CD8-positive, alpha-beta memory T cell (primary cell): ENCODE measurements around the gene EXT2. TPM values are rescaled to one million over a fixed set of nuclear protein-coding genes. Genes with fewer than 3 reads are reported as not detected.
A peak's percentile ranks its signal among the peaks of the same experiment; 100 is the strongest.

Source experiments
- CTCF ChIA-PET: fragments of 350-600 bp; sonication (Branson Sonifier 250); formaldehyde crosslinking; loops from one replicate; lab custom pipeline; 2021; ENCODE audit warnings: antibody characterized with exemption; lab: Charles Lee
- POLR2A ChIA-PET: fragments of 350-600 bp; sonication (Branson Sonifier 250); formaldehyde crosslinking; loops from one replicate; lab custom pipeline; 2021; ENCODE audit warnings: antibody characterized with exemption; lab: Charles Lee
- DNase-seq, 5 donors: peaks; one replicate each; pipeline versions ENCODE4 v3.0.0 to v3.0.0-alpha.2; 2020 to 2022; ENCODE audit warnings: mixed read lengths in 1 of 5
- H3K27ac ChIP-seq: one replicate; pipeline ENCODE4 v1.7.0; 2013; ENCODE audit warnings: low read depth, mild to moderate bottlenecking, low read length, moderate library complexity
- H3K27me3 ChIP-seq: 2 replicates; pipeline ENCODE4 v1.7.0; 2013; ENCODE audit warnings: low read length, mild to moderate bottlenecking; ENCODE audit not compliant: insufficient read depth, poor library complexity, severe bottlenecking
- H3K36me3 ChIP-seq: 2 replicates; pipeline ENCODE4 v1.7.0; 2013; ENCODE audit warnings: mild to moderate bottlenecking, low read length, moderate library complexity; ENCODE audit not compliant: insufficient read depth
- H3K4me1 ChIP-seq: 2 replicates; pipeline ENCODE4 v1.7.0; 2013; ENCODE audit warnings: mild to moderate bottlenecking, low read length, moderate library complexity; ENCODE audit not compliant: insufficient read depth
- H3K4me3 ChIP-seq: 2 replicates; pipeline ENCODE4 v1.7.0; 2013; ENCODE audit warnings: mild to moderate bottlenecking, low read length
- H3K9me3 ChIP-seq: 2 replicates; pipeline ENCODE4 v1.7.0; 2013; ENCODE audit warnings: mild to moderate bottlenecking, low read length
- H3K27ac Mint-ChIP-seq, 8 donors: one replicate each; pipeline ENCODE4 v1.8.0; 2020 to 2021; ENCODE audit warnings: mixed read lengths in 8 of 8, mild to moderate bottlenecking in 6 of 8, inconsistent platforms in 3 of 8, moderate library complexity in 3 of 8
- H3K27me3 Mint-ChIP-seq, 2 donors: one replicate each; pipeline ENCODE4 v1.8.0; 2020 to 2021; ENCODE audit warnings: mixed read lengths in 2 of 2, mild to moderate bottlenecking in 1 of 2, moderate library complexity in 1 of 2
- H3K36me3 Mint-ChIP-seq, 3 donors: one replicate each; pipeline ENCODE4 v1.8.0; 2020 to 2021; ENCODE audit warnings: mixed read lengths in 3 of 3, inconsistent platforms in 1 of 3, mild to moderate bottlenecking in 1 of 3
- H3K4me1 Mint-ChIP-seq, 3 donors: one replicate each; pipeline ENCODE4 v1.8.0; 2020 to 2021; ENCODE audit warnings: mixed read lengths in 3 of 3, inconsistent platforms in 1 of 3, mild to moderate bottlenecking in 1 of 3
- H3K4me3 Mint-ChIP-seq, 7 donors: one replicate each; pipeline ENCODE4 v1.8.0; 2020 to 2021; ENCODE audit warnings: mixed read lengths in 7 of 7, mild to moderate bottlenecking in 6 of 7, moderate library complexity in 4 of 7, inconsistent platforms in 2 of 7
- H3K9me3 Mint-ChIP-seq, 5 donors: one replicate each; pipeline ENCODE4 v1.8.0; 2020 to 2022; ENCODE audit warnings: mixed read lengths in 5 of 5, mild to moderate bottlenecking in 3 of 5, moderate library complexity in 2 of 5, inconsistent platforms in 1 of 5
- polyA plus RNA-seq: library from polyadenylated mRNA; unstranded; fragments of 300-500 nt; fragmentation: Illumina TruSeq; gene quantifications from one replicate; pipeline ENCODE4 v1.2.3, GENCODE V29; 2021
- total RNA-seq, 2 experiments: library from RNA; stranded (reverse); gene quantifications; one replicate each; pipeline ENCODE4 v1.2.3, GENCODE V29; 2021

The EXT2 gene
- total and polyA plus RNA-seq, 3 experiments from 2014 or later, result 37.4 to 46.6 (median 38.5) TPM

DNA sequence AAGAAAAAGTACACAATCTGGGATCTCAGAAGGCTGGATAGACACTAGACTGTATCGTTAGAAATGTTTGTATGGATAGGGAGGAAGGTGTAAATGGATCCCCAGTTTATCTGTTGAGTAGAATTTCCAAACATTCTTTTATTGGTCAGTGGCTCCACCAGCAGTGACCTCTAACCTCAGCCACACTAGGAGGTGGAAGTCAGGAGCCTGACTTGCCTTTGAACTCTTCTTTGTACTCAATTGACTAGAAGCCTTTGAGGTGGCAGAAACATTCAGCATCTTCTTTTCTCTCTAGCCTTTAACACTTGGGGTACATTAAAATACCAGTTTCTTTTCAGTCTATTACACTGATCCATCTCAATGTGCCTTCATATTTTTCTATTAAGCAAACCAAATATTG, 39.1 kb downstream of the EXT2 start:
- peaks cover 10 to 83% (median 29%) of the 10 kb centered on the region in 3 donors for H3K36me3 Mint-ChIP-seq
- Histone ChIP-seq H3K4me1 (no peaks in the 10 kb centered on the region), H3K36me3 (peaks cover 15% of the 10 kb centered on the region), H3K4me3 (no peak overlapping the region), H3K27ac (no peak overlapping the region), H3K27me3 (no peaks in the 10 kb centered on the region), H3K9me3 (no peaks in the 10 kb centered on the region)
- H3K9me3 Mint-ChIP-seq, result no peaks in the 10 kb centered on the region
- no peaks in the 10 kb centered on the region for H3K4me1 Mint-ChIP-seq
- ChIA-PET POLR2A (no interaction called here), CTCF (interaction anchor here (2.5 kb wide), 1 partner anchor 40 kb away, joined by 7 read pairs; the partner anchor contains the start of gene EXT2)
- no peak overlapping the region for H3K27ac Mint-ChIP-seq
- peaks cover 0 to 1% of the 10 kb centered on the region in 2 donors for H3K27me3 Mint-ChIP-seq
- DNase-seq, result no peak
- no peak overlapping the region for H3K4me3 Mint-ChIP-seq

DNA sequence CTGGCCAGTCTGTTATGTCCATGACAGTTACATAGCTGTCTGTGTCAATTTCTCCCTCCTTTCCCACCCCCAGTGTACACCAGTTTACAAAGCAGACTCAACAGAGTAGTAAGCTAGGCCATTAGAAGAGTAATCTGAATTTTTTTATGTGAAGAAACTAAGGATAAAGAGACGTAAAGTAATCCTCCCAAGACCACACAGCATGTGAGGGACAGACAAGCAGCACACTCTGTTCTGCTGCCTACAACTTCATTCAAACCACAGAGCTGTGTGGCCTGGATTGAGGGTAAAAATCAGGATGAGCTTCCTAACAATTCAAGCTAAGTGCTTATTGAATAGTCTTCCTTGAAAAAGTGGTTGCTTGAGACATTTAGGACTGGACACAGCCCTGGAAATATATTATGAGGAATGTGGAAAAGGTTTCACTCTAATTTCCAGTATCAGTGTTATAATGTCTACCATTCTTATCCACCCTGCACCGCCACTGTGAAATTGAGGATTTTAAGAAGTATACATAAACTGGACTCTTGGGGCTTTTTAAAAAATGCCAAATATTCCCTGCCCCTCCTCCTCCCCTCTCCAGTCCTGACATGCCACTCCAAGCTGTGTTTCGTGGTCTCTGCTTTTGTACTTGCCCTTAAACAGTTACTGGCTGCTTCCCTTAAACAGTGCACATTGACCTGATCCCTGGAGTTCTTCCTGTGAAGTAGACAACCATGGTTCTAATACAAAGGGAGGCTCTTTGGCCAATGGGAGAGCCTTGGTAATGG, 40.9 kb downstream of the EXT2 start:
- no peaks in the 10 kb centered on the region for H3K4me1 ChIP-seq
- Mint-ChIP-seq H3K4me1 (no peaks in the 10 kb centered on the region), H3K4me3 (no peak overlapping the region), H3K36me3 (peaks cover 8 to 80% (median 18%) of the 10 kb centered on the region in 3 donors), H3K27ac (peak overlapping the region in 3 of 8 donors; percentile 35 to 92 (median 56)), H3K27me3 (no peaks in the 10 kb centered on the region), H3K9me3 (no peaks in the 10 kb centered on the region)
- H3K9me3 ChIP-seq, result no peaks in the 10 kb centered on the region
- H3K36me3 ChIP-seq, result peaks cover 14% of the 10 kb centered on the region
- ChIA-PET POLR2A (no interaction called here), CTCF (no interaction called here)
- no peaks in the 10 kb centered on the region for H3K27me3 ChIP-seq
- no peak overlapping the region for H3K27ac ChIP-seq
- H3K4me3 ChIP-seq, result no peak overlapping the region
- no peak for DNase-seq

DNA sequence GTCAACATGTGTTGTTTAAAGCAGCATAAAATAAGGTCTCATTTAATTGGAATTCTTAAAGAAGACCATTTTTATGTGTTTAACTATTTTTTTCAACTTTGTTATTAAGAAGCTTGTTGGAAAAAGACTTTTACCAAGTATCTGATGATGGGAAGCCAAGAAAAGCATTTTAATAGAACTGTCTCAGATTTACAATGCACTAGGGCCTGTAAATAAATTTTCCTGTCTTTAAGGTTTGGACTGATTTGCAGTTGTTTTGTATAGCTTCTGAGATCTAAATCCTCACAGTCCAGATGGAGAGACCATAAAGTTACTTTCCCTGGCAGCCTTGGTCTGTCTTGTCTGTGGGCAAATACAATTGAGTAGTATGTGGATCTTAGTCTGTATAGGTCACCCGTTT, 41.6 kb downstream of the EXT2 start:
- no peak overlapping the region for H3K4me3 Mint-ChIP-seq
- CTCF ChIA-PET, result no interaction called here
- DNase-seq, result no peak
- Histone ChIP-seq H3K27ac (no peak overlapping the region), H3K4me3 (no peak overlapping the region), H3K4me1 (no peaks in the 10 kb centered on the region), H3K9me3 (no peaks in the 10 kb centered on the region), H3K36me3 (peaks cover 18% of the 10 kb centered on the region), H3K27me3 (no peaks in the 10 kb centered on the region)
- peaks cover 7 to 81% (median 18%) of the 10 kb centered on the region in 3 donors for H3K36me3 Mint-ChIP-seq
- no peaks in the 10 kb centered on the region for H3K27me3 Mint-ChIP-seq
- POLR2A ChIA-PET, result no interaction called here
- H3K9me3 Mint-ChIP-seq, result no peaks in the 10 kb centered on the region
- no peaks in the 10 kb centered on the region for H3K4me1 Mint-ChIP-seq
- no peak overlapping the region for H3K27ac Mint-ChIP-seq

DNA sequence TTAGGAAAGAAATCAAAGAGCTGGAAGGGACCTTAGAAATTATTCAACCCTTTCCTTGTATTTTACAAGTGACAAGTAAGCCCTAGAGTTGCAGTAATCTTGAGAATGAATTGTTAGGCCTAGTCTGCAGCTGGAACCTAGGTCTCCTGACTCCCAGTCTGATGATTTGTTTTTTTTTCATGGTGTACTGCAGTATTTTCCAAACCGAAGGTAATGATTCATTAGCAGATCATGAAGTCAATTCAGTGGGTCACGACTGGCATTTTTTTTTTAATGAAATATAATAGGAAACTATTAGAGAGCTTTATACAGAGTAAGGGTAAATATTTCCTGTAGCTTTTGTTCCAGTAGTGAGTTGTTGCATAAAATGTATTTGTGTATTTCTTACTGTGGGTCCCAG, 42.8 kb downstream of the EXT2 start:
- no peaks in the 10 kb centered on the region for H3K4me1 Mint-ChIP-seq
- peaks cover 7 to 76% (median 16%) of the 10 kb centered on the region in 3 donors for H3K36me3 Mint-ChIP-seq
- no peaks in the 10 kb centered on the region for H3K27me3 Mint-ChIP-seq
- no peaks in the 10 kb centered on the region for H3K9me3 ChIP-seq
- CTCF ChIA-PET, result interaction anchor here (2.3 kb wide), 1 partner anchor 44 kb away, joined by 6 read pairs; no protein-coding TSS in a partner anchor
- H3K4me1 ChIP-seq, result no peaks in the 10 kb centered on the region
- H3K27ac Mint-ChIP-seq, result no peak overlapping the region
- H3K27me3 ChIP-seq, result no peaks in the 10 kb centered on the region
- H3K4me3 Mint-ChIP-seq, result no peak overlapping the region
- H3K36me3 ChIP-seq, result peaks cover 16% of the 10 kb centered on the region
- no peak overlapping the region for H3K4me3 ChIP-seq
- POLR2A ChIA-PET, result no interaction called here
- no peaks in the 10 kb centered on the region for H3K9me3 Mint-ChIP-seq
- no peak overlapping the region for H3K27ac ChIP-seq
- DNase-seq, result no peak

DNA sequence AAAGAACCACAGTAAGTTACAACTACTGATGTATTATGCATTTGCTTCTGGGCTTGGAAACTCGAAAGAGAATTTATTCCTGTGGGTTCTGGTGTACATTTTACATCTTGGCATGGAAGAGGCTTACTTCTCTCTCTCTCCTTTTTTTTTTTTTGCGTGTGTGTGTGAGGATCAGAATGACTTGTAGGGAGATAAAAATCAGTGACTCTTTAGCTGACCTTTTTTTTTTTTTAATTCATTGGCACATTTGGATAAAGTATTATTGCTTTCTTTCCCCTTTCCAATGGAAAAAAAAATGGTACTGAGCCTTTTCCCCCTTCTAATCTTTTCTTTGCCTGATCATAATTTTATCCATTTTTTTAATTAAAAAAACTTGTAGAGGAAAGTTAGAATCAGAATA, 43.5 kb downstream of the EXT2 start:
- Mint-ChIP-seq H3K36me3 (peaks cover 11 to 78% (median 22%) of the 10 kb centered on the region in 3 donors), H3K4me1 (no peaks in the 10 kb centered on the region), H3K9me3 (no peaks in the 10 kb centered on the region), H3K27ac (no peak overlapping the region), H3K4me3 (no peak overlapping the region), H3K27me3 (no peaks in the 10 kb centered on the region)
- CTCF ChIA-PET, result interaction anchor here (0.7 to 2.3 kb wide), 2 partner anchors 44 to 163 kb away, joined by 3 to 6 read pairs; no protein-coding TSS in a partner anchor
- Histone ChIP-seq H3K27me3 (no peaks in the 10 kb centered on the region), H3K4me1 (no peaks in the 10 kb centered on the region), H3K4me3 (no peak overlapping the region), H3K27ac (no peak overlapping the region), H3K36me3 (peaks cover 16% of the 10 kb centered on the region), H3K9me3 (no peaks in the 10 kb centered on the region)
- POLR2A ChIA-PET, result no interaction called here
- DNase-seq, result no peak

DNA sequence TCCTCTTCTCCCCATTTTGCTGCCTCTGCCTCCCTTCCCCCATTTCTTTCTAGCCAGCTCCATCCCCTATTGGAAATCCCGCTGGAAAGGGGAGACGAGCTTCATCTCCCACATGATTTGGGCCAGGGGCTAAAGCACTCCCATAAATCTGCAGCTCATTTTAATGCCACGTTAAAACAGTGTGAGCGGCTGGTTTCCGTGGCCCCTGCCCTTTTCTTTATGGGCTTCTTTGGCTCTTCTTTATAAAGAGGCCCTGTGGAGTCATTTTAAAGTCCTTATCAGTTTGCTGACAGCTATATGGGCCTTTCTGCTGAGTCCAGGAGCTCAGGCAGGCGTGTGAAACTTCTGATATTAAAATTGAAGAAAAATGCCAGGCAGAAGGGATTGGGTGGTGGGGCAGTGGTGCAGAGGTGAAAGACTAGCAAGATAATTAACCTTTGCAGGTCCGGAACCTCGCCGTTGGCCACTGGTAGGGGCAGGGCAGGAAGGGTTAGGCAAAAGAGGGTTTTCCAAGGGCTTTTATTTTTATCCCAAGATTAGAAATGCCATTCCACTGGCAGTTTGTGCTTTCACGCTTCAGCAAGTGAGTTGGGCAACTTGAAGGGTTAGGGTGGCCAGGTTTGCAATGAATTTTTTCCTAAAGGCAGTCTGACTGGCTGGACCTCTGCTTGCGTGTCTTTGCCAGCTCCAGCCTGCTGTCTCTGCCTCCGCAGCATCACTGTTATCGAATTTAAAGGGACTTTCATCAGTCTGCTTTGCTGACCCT, 44.3 kb downstream of the EXT2 start:
- no peaks in the 10 kb centered on the region for H3K9me3 Mint-ChIP-seq
- H3K27me3 Mint-ChIP-seq, result no peaks in the 10 kb centered on the region
- no peaks in the 10 kb centered on the region for H3K4me1 Mint-ChIP-seq
- H3K27me3 ChIP-seq, result no peaks in the 10 kb centered on the region
- H3K27ac ChIP-seq, result no peak overlapping the region
- peaks cover 16% of the 10 kb centered on the region for H3K36me3 ChIP-seq
- H3K27ac Mint-ChIP-seq, result peak overlapping the region in 2 of 8 donors; percentile 44 to 91
- H3K4me1 ChIP-seq, result no peaks in the 10 kb centered on the region
- POLR2A ChIA-PET, result no interaction called here
- no peak overlapping the region for H3K4me3 Mint-ChIP-seq
- H3K9me3 ChIP-seq, result no peaks in the 10 kb centered on the region
- CTCF ChIA-PET, result interaction anchor here (0.7 to 2.3 kb wide), 2 partner anchors 45 to 162 kb away, joined by 3 to 6 read pairs; no protein-coding TSS in a partner anchor
- H3K4me3 ChIP-seq, result no peak overlapping the region
- H3K36me3 Mint-ChIP-seq, result peaks cover 11 to 78% (median 22%) of the 10 kb centered on the region in 3 donors
- no peak for DNase-seq

DNA sequence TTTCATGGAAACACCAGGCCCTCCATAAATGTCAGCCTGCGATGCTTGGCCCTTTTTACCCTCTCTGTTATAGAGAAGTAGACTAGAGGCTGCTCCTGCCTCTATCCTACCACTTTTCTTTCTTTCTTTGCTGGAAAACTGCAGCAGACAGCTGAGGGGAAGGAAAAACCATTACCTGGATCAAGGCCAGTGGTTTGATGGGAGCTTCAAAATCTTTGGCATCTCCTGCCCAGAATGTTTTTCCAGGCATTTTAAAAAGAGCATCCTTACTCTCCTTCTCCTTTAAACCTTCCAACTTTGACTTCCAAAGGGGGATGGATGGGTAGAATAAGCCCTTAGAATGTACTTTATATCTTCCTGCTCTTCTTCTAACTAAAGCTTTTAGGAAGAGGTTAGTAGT, 44.9 kb downstream of the EXT2 start:
- no peaks in the 10 kb centered on the region for H3K4me1 ChIP-seq
- POLR2A ChIA-PET, result no interaction called here
- H3K27me3 Mint-ChIP-seq, result no peaks in the 10 kb centered on the region
- H3K9me3 ChIP-seq, result no peaks in the 10 kb centered on the region
- no peak overlapping the region for H3K4me3 Mint-ChIP-seq
- peaks cover 16% of the 10 kb centered on the region for H3K36me3 ChIP-seq
- H3K27me3 ChIP-seq, result no peaks in the 10 kb centered on the region
- no peak overlapping the region for H3K27ac ChIP-seq
- CTCF ChIA-PET, result no interaction called here
- H3K27ac Mint-ChIP-seq, result no peak overlapping the region
- H3K9me3 Mint-ChIP-seq, result no peaks in the 10 kb centered on the region
- no peaks in the 10 kb centered on the region for H3K4me1 Mint-ChIP-seq
- peaks cover 7 to 79% (median 26%) of the 10 kb centered on the region in 3 donors for H3K36me3 Mint-ChIP-seq
- no peak overlapping the region for H3K4me3 ChIP-seq
- DNase-seq, result no peak

DNA sequence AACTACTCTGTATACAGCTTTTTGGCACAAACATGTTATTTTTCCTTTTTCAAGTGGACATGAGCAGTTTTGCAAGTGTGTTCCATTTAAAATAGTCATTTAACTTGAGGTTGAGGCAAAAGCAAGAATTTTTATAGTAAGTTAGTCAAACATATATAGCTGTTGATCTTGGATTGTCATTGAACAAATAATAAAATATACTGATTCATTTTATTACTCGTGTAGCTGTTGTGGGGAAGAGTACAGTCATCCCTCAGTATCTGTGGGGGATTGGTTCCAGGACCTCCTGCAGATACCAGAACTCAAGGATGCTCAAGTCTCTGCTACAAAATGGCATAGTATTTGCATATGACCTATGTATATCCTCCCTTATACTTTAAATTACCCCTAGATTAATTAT, 45.3 kb downstream of the EXT2 start:
- no peak overlapping the region for H3K27ac ChIP-seq
- Mint-ChIP-seq H3K4me3 (no peak overlapping the region), H3K27ac (no peak overlapping the region), H3K4me1 (no peaks in the 10 kb centered on the region), H3K27me3 (no peaks in the 10 kb centered on the region), H3K9me3 (no peaks in the 10 kb centered on the region), H3K36me3 (peaks cover 11 to 80% (median 29%) of the 10 kb centered on the region in 3 donors)
- no peaks in the 10 kb centered on the region for H3K4me1 ChIP-seq
- CTCF ChIA-PET, result no interaction called here
- H3K36me3 ChIP-seq, result peaks cover 16% of the 10 kb centered on the region
- H3K4me3 ChIP-seq, result no peak overlapping the region
- H3K27me3 ChIP-seq, result no peaks in the 10 kb centered on the region
- POLR2A ChIA-PET, result no interaction called here
- no peak for DNase-seq
- H3K9me3 ChIP-seq, result no peaks in the 10 kb centered on the region
